Ecto neural progenitor cell (in vitro differentiated cells): ENCODE data around the gene ADPRM.
"Not testable (repeated sequence)": the region's sequence is repeated elsewhere in the genome, so short reads cannot be mapped to it uniquely, and the experiment has no call there.

Source experiments
- DNase-seq: peaks from one replicate; pipeline ENCODE4 v3.0.0-alpha.2; 2018; ENCODE audit warnings: low spot score

Gene ADPRM, protein sequence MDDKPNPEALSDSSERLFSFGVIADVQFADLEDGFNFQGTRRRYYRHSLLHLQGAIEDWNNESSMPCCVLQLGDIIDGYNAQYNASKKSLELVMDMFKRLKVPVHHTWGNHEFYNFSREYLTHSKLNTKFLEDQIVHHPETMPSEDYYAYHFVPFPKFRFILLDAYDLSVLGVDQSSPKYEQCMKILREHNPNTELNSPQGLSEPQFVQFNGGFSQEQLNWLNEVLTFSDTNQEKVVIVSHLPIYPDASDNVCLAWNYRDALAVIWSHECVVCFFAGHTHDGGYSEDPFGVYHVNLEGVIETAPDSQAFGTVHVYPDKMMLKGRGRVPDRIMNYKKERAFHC

DNA sequence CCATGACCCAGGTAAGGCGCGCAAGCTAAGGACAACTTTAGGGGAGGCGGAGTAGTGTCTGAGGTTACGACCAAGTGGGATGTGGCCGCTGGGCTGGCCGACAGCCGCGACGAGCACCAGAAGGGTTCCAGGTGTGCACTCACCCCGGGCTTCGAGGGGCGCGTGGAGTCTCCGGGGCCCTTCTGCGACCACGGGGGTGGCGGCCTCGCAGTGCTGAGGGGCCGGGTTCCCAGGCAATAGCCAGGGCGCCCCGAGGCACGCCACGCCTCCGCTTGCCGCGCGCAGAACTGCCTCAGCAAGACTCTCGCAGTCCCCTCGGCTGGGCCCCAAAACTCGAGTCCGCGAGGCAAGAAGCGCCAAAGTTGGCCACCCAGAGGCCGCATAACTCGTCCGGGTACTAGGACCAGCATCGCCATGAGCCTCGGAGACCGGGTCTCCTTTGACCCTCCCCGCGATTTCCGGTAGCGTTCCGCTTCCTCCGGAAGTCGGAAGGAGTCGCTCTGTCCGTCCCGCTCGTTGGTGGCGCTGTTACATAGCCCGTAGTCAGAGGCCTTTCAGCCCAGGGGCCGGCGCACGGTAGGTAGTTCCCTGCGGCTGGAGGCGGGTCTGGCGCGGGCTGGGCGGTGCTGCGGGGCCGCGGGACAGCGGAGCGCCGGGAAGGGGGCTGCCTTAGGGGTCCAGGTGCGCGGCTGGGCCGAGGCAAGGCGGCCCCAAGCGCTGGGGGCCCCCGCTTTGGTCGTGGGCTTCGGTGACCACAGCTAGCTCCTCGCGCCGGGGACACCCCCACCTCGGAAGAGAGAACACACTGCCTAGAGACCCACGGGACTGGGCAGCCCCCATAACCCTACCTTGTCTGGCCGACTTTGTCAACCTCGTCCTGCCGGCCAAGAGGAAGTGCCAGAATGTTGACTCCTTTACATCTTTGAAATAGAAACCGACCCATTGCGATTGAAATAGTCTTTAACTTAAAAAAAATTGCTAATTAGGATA, at the start of gene ADPRM, which contains the start of gene SCO1:
ADPRM (plus strand) TSS at position 503 of the 990 bp plus-strand sequence. CDS start 7,333 bp downstream, outside the sequence.
SCO1 (minus strand) TSS at position 442 of the 990 bp plus-strand sequence; CDS start at position 416, 26 bp downstream.
- peak; percentile 97 for DNase-seq

DNA sequence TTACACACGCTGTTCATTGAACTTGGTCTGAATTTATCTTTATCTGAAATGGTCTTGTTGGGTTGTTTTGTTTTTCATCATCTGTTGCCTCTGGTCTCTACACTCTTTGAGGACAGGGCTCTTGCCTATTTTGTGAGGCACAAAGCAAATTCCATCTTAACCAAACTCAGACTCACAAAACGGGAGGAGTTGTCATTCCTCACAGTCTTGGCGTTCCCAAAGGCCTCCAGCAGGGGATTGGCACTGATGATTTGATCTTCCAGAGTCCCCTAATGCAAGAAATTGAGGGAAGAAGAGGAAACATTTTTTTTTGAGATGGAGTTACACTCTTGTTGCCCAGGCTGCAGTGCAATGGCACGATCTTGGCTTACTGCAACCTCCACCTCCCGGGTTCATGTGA, 49.0 kb upstream of the ADPRM start:
- no peak for DNase-seq

DNA sequence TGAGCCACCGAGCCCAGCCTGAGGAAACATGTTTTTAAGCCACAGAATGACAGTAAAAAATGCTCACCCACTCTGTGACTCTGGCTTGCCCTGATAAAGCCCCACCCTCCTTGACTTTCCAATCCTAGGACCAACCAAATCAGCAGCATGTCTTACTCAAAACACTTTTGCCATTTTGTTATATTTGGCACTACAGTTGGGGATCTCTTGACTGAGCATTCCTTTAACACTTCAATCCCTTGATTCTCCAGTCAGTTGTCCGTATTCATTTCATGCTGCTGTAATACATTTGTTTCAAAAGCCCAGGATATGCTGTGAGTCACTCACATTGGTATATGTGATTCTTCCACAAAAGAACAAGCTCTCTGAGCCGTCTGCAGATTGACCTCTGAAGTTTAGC, 48.4 kb upstream of the ADPRM start:
- DNase-seq = no peak

DNA sequence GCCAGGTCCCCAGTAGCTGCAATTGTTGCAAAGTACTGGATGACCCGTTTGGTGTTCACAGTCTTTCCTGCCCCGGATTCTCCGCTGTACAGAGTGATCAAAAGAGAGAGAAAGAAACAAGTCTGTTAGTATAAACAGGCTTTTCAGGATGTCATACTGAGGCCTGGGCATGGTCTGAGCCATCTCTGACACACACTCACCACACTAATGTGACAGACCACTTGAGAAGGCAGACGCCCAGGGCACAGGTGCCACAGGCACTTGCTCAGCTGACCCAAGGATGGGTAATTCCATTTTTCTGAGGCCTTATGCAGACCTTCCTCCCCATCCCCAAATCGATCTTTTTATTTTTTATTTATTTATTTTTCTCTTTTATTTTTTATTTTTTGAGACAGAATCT, 47.8 kb upstream of the ADPRM start:
- DNase-seq = no peak

DNA sequence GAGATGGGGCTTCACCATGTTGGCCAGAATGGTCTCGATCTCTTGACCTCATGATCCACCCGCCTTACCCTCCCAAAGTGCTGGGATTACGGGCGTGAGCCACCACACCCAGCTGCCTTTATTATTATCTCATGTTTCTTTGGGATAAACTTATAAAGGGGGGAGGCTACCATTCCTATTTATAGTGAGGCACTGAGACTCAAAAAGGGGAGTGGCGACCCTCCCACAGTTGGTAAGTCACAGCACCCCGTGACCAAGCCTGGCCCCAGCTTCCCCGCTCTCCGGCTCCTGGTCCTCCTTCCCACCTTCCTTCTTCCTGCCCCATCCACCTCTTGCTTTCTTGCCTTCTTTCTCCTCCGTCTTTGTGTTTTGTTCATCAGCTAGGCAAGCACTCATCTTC, 45.5 kb upstream of the ADPRM start:
- no peak for DNase-seq

DNA sequence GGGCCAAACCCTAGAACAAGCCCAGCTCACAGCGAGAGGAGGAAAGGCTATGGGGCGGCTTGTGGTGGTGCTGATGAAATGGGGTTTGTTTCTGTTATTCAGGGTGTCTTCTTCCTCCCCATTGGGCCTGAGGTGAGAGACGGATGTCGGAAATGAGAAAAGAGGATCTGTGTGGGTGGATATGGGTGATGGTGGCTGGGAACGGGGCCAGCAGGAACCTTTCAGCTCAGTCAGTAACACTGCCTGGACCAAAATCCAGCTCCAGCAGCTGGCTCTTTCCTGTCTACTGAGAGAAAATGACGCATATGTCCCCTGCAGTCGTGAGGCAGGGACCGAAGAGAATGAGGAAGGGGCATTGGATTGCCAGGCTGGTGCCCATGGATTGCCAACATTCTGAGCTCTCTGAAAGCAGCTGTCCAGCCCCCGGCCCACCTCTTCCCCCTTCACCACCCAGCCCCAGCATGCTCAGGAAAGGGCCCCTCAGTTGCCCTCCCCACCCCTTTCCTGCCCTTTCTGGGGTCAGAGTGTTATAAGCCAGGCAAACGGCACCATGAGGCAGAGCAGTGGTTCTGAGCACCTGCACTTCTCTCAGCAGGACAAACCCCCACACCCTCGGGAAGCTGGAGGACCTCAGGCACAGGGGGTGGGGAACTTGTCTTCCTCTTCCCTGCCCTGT, 44.3 kb upstream of the ADPRM start:
- DNase-seq = no peak

DNA sequence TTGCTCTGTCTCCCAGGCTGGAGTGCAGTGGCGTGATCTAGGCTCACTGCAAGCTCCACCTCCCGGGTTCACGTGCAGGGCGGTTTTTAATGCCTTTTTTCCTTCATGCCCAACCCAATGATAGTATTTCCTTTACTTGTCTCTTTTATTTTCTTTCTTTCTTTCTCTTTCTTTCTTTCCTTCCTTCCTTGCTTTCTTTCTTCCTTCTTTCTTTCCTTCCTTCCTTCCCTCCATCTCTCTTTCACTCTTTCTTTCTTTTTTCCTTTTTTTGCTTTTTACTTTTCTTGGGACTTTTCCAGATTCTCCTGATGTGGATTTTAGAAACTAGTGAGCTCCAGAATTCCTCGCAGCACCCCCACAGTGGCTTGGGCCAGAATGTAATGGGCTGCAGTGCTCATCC, 43.4 kb upstream of the ADPRM start:
- DNase-seq = no peak

DNA sequence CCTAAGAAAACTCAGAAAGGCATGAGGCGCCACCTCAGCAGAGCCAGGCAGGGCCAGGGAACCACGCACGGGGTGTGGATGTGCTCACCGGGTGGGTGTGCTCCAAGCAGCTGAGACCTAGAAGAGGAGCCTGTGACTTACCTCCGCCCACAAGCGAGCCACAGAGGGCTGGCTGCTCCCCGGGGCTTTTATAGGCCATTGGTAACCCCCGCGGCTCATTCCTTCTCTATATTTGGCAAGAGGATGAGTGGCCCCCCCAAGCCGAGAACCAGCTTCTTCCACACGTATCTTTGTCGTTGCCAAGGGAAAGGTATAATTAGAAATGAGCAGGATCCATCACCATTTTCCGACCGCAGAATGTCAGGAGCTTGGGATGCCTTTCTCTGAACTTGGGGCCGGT, 40.2 kb upstream of the ADPRM start, which contains the start of gene MYH3:
MYH3 (minus strand) TSS at position 162 of the 400 bp plus-strand sequence. CDS start 2,245 bp downstream, outside the sequence.
- DNase-seq = no peak

DNA sequence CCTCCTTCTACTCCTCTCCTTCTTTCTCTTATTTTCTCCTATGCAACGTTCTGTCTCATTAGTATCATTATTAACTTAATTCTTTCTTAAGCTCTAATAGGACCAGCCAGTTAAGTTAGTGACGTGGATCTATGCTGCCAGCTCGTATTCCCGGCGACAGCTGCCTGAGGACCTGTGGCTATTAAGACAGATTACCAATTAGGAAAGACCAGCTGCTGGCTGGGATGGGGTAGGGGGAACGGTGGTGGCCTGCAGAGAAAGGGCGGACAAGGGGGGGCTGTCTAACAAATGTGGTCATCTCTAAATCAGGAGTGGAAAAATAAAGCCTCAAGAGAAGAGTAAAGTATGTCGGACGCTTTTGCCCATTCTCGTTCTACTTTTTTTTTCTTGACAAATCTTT, 39.5 kb upstream of the ADPRM start:
- DNase-seq = no peak

DNA sequence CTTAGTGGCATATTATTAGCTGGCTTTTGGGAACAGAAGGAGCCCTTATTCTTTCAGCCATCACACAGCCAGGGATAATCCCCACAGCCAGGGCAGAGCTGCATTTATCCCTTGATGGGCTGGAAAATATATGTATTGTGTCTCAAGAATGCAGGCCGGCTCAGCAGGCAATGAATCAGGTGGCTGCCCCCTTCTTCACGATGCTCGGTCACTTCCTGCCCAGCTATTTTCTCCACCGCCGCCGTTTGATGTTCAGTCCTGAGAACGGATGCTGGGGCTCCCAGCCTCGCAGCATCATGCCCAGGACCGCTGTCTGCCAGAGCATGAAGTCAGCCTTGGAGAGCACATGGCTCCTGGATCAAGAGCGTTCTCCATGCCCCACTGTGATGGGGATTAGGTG, 36.0 kb upstream of the ADPRM start:
- no peak for DNase-seq

DNA sequence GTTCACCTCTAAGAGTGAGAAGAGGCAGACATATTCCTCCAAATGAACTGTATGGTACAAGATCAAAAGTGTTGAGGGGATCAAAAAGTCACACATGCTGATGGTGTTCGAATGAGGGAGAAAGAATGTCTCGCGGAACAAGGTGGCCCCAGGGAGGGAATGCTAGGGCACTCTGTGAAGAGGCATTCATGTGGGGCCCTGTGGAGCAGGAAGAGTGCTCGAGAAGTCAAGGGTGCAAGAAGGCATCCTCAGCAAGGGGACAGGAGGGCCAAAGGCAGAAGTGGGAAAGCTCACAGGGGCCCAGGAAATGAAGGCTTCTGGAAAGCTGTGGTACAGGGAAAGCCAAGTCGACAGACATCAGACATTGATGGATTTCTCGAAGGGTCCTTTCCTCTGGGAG, 34.2 kb upstream of the ADPRM start:
- DNase-seq = no peak

DNA sequence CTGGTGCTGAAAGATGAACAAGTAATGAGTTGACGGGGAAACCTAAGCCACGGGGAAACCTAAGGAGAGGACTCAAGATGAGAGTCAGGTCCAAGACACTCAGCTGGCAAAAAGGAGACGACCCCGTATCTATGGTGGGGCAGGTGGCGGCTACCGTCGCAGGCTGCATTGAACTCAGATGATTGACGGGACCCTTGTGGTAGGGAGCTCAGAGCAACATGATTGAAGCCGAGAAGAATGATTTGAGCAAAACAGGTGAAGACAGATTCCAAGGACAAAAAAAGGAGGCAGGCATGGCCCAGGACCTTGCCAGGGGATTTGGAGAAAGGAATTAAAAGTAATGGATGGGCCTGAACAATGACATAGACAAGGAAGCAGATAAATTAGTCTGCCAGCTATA, 32.8 kb upstream of the ADPRM start:
- no peak for DNase-seq

DNA sequence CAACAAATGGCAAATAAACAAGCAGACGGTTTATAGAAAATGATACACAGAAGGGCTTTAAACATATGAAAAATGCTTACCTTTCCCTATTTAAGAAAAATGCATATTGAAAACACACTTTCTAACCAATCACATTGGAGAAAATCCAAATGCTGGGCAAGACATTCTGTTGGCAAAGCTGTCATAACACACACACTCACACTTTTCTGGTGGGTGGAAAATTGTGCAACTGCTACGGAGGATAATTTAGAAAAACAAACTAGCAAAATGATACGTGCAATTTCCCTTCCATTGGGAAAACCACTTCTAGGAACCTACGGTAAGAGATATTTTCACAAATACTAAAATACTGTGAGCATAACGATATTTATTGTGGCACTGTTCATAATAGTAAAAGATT, 30.5 kb upstream of the ADPRM start:
- no peak for DNase-seq

DNA sequence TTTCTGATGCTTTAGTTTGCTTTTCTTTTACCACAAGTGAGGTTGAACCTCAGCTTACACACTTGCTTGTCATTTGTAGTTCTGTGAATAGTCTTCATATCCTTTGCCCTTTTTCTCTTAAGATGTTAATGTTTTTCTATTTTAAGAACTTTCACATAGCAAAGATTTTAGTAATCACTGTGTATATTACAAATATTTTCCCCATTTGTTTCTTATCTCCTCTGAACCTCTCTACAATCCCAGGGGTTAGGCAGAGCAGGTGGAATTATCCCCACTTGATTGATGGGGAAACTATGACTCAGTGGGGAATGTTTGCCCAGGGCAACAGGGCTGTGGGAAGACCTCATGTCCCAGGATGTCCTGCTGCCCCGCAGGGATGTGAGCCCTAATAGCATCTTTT, 28.6 kb upstream of the ADPRM start:
- no peak for DNase-seq

DNA sequence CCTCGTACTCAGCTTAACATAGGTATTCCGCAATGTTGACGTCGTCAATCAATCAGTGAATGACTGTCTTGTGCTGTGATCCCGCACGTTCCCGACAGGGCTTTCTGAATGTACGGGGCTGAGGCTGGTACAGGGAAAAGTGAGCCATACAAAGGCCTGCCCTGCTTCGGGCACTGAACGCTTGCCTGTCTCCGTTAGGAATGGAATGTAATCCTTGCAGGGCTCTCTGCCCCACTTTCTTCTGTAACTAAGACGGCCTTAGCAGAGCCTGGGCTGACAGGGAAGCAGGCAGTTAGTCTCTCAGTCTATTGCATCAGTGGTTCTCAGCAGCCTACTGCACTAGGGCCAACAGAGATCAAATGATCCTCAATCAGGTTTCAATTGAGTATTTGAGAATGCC, 24.1 kb upstream of the ADPRM start:
- no peak for DNase-seq

DNA sequence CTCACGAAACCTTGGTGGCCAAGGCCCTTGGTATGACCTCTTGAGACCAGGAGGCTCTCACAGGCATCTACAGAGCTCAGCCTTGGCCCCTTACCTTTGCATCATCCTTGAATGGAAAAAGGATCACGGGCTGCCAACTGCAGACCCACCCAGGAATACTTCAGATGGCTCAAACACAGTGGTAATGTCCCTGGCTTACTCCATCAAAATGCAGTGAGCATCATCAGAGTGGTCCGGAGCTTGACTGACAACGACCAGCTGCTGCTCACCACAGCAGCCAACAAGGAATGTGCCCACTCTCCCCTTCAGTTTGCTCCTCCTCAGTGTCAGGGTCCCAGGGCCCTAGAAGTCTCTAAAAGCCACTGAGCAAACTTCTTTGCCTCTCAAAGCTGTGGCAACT, 22.7 kb upstream of the ADPRM start:
- no peak for DNase-seq

DNA sequence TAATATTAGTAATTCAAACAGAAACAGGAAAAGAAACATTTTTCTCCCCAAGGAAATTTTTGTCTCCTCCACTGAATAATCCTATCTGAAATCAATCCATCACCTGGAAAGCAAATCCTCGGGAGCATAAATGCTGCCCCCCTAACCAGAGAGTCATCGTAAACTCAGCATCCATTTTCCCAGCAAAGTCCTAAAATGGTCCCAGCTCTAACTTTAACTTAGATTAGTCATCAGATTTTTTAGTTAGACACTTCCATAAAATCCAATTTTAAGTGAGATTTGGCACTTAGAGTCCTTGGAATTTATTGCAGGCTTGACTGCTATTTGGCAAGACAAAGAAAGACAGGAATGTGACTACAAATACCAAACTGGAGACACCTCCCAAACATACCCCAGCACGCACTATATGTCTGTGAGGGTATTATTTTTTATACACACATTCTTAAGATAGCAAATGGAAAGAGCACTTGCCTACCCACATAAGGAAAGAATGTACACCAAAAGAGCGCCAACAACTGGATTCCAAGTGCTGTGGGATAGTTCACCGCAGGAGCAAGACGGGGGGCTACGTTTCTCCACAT, 15.4 kb upstream of the ADPRM start:
- no peak for DNase-seq

DNA sequence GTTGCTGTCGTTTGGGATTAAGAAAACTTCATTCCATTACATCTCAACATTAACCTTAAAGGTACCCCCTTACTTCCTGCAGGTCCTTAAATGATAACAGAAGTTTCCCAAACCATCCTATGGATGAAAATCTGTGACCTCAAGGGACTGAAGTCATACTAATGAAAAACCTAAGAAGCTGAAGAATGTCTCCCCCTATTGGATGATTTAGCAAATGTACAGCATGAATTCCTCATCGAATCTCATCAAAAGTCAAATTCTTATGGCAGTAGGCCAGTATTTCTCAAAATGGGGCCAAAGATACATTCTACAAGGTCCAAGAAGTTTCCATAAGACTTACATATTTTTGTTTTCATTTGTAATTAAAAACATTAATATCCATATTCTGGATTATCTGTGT, 13.5 kb upstream of the ADPRM start:
- no peak for DNase-seq

DNA sequence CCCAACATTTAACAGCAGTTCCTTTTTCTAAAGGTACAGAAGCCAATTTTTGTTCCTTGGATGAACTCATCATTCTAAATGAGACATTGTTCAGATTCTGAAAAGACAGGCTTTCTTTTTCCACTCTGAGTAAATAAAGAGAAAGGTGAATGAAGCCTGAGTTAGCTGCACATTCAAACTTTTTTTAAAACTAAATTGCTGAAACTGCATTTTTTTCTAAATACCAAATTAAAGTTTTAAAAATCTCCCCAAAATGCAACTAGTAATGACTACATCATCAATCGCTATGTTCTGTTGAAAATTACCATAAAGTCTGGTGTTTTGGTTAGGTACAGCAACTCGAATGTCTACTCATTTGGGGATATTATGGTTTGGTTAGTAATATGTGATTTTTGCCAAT, 9.9 kb upstream of the ADPRM start:
- DNase-seq = no peak

DNA sequence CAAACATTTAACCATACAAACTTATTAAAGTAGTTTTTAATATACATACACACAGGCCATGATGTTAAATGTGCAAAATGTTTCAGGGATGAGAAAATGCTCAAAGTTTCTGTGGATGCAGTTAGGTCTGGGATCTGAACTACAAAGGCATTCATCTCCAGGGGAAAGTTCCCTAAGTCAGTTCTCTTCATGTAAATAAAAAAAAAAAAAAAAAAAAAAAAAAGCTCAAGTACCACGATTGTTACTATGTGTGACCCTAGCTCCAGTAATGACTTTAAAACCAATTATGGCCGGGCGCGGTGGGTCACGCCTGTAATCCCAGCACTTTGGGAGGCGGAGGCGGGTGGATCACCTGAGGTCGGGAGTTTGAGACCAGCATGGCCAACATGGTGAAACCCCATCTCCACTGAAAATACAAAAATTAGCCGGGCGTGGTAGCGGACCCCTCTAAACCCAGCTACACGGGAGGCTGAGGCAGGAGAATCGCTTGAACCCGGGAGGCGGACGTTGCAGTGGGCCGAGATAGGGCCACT, 1.5 kb upstream of the ADPRM start:
- DNase-seq = not testable (repeated sequence)

DNA sequence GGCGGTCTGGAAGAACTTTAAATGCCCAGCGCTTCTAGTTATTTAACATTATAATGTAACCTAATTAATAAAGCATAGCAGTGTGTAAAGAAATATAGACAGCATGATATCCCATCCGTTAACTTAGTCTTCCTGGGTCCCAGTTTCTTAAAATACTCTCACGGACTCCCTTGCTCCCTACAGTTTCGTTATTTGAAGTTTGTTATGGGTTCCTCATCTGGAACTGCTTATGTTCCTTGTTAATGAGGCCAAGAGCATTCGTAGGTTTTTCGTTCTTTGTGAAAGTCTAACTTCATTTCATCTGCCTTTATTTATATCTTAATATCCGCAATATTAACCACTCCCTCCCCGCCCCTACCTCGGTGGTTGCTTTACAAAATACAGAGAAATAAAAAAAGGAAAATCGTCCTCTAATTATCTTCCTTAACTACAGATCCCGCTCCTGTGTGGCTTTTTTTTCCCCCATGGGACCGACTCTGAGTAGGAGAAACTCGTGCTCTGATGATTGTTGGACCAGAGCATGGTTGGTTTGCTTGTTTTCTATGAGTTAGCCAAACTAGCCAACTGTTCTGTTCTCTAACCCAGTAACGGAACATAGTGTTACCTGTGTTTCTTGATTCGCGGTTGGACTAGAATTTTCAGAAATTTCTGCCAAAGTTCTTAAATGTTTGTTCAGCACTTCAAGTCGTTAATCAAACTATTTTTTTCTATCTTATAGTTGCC, 863 bp downstream of the ADPRM start:
- no peak for DNase-seq
